ENCODE measurements around the gene SIGLEC9.

The SIGLEC9 gene

DNA sequence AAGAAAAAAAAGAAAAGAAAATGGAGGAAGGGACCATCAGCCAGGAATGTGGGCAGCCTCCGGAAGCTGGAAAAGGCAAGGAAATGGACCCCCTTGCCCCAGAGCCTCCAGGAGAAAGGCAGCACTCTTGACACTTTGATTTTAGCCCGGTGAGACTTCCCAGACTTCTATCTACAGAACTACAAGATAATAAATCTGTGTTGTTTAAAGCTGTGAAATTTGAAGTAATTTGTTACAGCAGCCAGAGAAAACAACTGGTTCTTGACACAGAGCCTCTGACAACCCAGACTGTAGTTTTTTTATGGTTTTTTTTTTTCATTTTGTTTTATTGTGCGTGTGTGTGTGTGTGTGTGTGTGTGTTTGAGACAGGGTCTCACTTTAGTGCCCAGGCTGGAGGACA lies 24.1 kb upstream of the SIGLEC9 start:
- peaks cover 42% of the 10 kb centered on the region for H3K4me1 Mint-ChIP-seq
- no peak overlapping the region for H3K27ac Mint-ChIP-seq (ENCODE audit: low read depth)
- no peaks in the 10 kb centered on the region for H3K9me3 Mint-ChIP-seq
- ATAC-seq (replicated peaks; ENCODE audit: extremely low read depth, poor library complexity, severe bottlenecking), result no peak
- H3K4me3 Mint-ChIP-seq, result no peak overlapping the region
- no peaks in the 10 kb centered on the region for H3K27me3 Mint-ChIP-seq
- peaks cover 33% of the 10 kb centered on the region for H3K36me3 Mint-ChIP-seq (ENCODE audit: insufficient read depth)
- DNase-seq (ENCODE audit: low spot score in 2 of 2), result no peak

DNA sequence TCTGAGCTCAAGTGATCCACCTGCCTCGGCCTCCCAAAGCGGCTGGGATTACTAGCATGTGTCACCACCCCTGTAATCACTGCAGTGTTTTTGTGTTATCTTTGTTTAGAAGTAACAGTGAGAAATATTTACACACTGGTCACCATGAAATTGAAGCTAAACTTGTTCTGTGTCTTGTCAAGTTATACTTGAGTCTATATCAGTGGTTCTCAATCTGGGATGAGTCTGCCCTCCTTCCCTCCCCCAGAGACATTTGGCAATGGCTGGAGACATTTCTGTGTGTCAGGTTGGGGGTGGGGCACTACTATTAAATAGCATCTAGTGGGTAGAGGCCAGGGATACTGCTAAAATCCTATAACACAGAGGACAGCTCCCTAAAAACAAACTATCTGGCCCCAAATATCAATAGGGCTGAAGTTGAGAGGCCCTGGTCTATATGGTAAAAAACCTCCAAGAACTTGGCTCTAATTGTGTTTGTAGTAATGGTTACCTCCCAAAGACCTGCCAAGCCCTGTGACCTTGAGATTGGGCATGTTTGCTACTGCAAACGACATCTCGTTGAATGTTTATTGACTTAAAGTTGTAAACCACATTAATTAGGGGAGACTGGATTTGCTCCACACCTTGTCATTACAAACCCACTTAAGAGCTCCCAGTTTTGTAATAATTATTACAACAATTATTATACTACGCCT lies 23.4 kb upstream of the SIGLEC9 start:
- H3K4me1 Mint-ChIP-seq, result peaks cover 49% of the 10 kb centered on the region
- no peaks in the 10 kb centered on the region for H3K9me3 Mint-ChIP-seq
- H3K27ac Mint-ChIP-seq (ENCODE audit: low read depth), result no peak overlapping the region
- H3K4me3 Mint-ChIP-seq, result no peak overlapping the region
- H3K27me3 Mint-ChIP-seq, result no peaks in the 10 kb centered on the region
- no peak for DNase-seq (ENCODE audit: low spot score in 2 of 2)
- H3K36me3 Mint-ChIP-seq (ENCODE audit: insufficient read depth), result peaks cover 33% of the 10 kb centered on the region
- ATAC-seq (replicated peaks; ENCODE audit: extremely low read depth, poor library complexity, severe bottlenecking), result no peak

DNA sequence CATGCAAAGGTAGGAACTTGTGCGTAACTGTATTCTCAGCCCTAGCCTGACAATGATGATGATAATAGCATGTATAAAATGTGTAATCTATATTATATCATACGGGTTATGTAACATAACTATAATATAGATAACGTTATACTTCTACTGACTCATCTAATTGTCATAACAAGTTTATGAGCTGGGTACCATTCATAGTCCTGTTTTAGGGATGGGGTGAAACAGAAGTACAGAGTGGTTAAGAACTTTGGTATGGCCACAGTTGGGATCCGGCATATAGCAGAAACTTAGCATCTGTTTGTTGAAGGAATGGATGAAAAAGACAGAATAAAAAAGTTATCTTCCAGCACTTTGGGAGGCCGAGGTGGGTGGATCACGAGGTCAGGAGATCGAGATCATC lies 21.7 kb upstream of the SIGLEC9 start:
- no peaks in the 10 kb centered on the region for H3K27me3 Mint-ChIP-seq
- ATAC-seq (replicated peaks; ENCODE audit: extremely low read depth, poor library complexity, severe bottlenecking), result no peak
- peak overlapping the region; percentile 48 for H3K27ac Mint-ChIP-seq (ENCODE audit: low read depth)
- no peak for DNase-seq (ENCODE audit: low spot score in 2 of 2)
- peaks cover 34% of the 10 kb centered on the region for H3K36me3 Mint-ChIP-seq (ENCODE audit: insufficient read depth)
- H3K9me3 Mint-ChIP-seq, result no peaks in the 10 kb centered on the region
- no peak overlapping the region for H3K4me3 Mint-ChIP-seq
- H3K4me1 Mint-ChIP-seq, result peaks cover 52% of the 10 kb centered on the region

DNA sequence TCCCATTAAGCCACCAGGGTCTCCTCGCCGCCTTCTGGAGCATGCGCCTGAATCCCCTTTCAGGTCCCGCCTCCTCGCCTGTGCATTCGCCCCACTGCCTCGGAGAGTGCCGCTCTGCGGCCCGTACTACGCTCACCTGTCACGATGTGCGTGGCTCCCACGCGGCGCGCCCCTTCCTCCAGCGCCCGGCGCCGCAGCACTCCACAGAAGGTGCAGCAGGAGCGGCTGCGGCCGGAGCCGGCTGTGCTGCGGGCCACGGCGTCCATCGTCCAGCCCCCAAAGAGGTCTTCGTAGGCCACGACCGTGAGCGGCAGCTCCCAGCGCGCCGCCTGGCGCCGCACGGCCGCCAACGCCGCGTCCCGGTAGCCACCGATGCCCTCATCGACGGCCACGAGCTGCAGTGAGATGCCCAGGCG lies 20.8 kb upstream of the SIGLEC9 start:
- H3K27ac Mint-ChIP-seq (ENCODE audit: low read depth), result no peak overlapping the region
- H3K9me3 Mint-ChIP-seq, result no peaks in the 10 kb centered on the region
- H3K4me3 Mint-ChIP-seq, result no peak overlapping the region
- no peak for ATAC-seq (replicated peaks; ENCODE audit: extremely low read depth, poor library complexity, severe bottlenecking)
- peaks cover 61% of the 10 kb centered on the region for H3K4me1 Mint-ChIP-seq
- no peaks in the 10 kb centered on the region for H3K27me3 Mint-ChIP-seq
- DNase-seq (ENCODE audit: low spot score in 2 of 2), result no peak
- peaks cover 39% of the 10 kb centered on the region for H3K36me3 Mint-ChIP-seq (ENCODE audit: insufficient read depth)

DNA sequence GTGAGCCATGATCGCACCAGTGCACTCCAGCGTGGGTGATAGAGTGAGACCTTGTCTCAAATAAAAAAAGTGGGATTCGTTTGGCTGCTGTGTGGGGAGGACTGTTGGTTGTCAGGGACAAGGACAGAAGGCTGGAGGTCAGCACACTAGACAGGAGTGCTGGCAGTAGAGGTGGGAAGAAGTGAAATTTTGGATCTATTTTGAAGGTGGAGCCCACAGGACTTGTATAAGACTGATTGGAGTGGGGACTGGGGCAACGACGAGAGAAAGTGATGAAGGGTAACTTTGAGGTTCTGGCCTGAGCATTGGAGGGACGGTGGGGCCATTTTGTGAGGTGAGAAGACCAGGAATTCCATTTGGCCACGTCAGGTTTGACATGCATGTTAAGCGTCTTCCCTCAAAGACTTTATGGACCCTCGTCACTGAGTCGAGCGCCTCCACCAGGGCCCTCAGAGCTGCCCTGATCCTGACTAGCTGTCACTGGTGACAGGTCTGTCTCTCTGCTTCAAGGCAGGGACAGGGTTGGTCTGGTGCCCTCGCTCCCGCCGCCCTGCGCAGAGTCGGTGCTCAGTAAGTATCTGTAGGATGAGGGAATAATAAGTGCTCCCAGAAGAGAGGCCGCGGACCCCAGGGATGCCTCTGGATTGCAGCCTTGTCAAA lies 17.2 kb upstream of the SIGLEC9 start:
- DNase-seq (ENCODE audit: low spot score in 2 of 2) (no peak), ATAC-seq (replicated peaks; ENCODE audit: extremely low read depth, poor library complexity, severe bottlenecking) (no peak)
- Mint-ChIP-seq H3K4me1 (peaks cover 49% of the 10 kb centered on the region), H3K4me3 (peak overlapping the region; percentile 90), H3K9me3 (no peaks in the 10 kb centered on the region), H3K27ac (ENCODE audit: low read depth) (peak overlapping the region; percentile 98), H3K27me3 (no peaks in the 10 kb centered on the region), H3K36me3 (ENCODE audit: insufficient read depth) (peaks cover 27% of the 10 kb centered on the region)

DNA sequence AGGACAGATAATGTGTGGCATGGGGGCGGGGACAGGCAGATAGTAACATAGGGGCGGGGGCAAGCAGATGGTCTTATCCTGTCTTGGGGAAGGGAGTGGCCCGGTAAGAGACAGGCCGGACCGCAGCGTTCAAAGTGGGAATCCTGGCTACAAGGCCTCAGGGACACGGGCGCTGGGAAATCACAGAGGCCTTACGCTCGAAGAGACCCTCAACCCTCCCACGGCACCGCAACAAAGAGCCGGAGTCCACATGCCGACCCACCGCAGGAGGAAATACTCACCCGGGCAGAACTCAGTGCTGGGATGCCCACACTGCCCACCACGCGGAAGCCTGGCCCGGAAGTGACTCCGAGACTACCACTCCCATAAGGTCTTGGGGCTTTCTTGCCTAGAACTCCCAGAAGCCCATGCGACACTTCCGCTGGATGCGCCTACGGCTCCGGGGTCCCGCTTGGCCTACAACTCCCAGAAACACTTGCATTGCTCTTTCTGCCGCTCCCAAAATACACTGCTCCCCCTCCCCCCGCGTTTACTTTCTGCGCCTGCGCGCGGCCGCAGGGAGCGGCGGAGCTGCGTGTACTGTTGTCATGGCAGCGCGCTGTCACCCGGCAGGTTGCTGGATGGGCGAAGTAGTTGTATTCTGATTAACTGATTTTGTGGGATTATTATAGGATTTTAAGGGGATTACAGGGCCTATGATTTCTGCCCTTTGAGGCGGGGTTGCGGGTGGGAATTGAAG lies 16.5 kb upstream of the SIGLEC9 start, which contains the start of gene CTU1:
Gene CTU1, minus strand, starts transcription at position 344 of the 739 bp plus-strand sequence. CDS start 3,840 bp downstream, outside the sequence.
- Mint-ChIP-seq H3K4me3 (peak within 1 kb of the TSS; percentile 90), H3K9me3 (no peaks in the 10 kb centered on the region), H3K4me1 (peaks cover 44% of the 10 kb centered on the region), H3K36me3 (ENCODE audit: insufficient read depth) (peaks cover 22% of the 10 kb centered on the region), H3K27ac (ENCODE audit: low read depth) (peak within 1 kb of the TSS; percentile 98), H3K27me3 (no peaks in the 10 kb centered on the region)
- peak; percentile 100 for ATAC-seq (replicated peaks; ENCODE audit: extremely low read depth, poor library complexity, severe bottlenecking)
- DNase-seq (ENCODE audit: low spot score in 2 of 2), result peak; percentile 90 to 98

DNA sequence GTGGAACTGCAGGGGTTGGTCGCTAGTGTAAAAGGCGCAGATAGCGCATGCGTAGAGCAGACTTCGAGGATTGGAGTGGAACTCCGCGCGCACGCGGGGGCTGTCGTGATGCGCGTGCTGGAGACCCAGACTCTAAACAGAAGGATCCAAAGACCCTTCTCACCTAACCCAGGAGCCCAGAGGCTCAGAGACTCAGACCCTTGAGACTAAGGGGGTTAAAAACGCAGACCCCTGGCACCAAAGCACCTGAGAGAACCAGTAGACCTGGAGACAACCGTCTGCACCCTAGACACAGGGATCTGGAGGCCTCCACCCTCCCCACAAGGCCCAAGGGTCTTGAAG lies 15.9 kb upstream of the SIGLEC9 start:
- H3K9me3 Mint-ChIP-seq, result no peaks in the 10 kb centered on the region
- peak overlapping the region; percentile 90 for H3K4me3 Mint-ChIP-seq
- ATAC-seq (replicated peaks; ENCODE audit: extremely low read depth, poor library complexity, severe bottlenecking) (peak; percentile 33), DNase-seq (ENCODE audit: low spot score in 2 of 2) (no peak)
- H3K27ac Mint-ChIP-seq (ENCODE audit: low read depth), result peak overlapping the region; percentile 98
- no peaks in the 10 kb centered on the region for H3K27me3 Mint-ChIP-seq
- H3K4me1 Mint-ChIP-seq, result peaks cover 44% of the 10 kb centered on the region
- H3K36me3 Mint-ChIP-seq (ENCODE audit: insufficient read depth), result peaks cover 18% of the 10 kb centered on the region

DNA sequence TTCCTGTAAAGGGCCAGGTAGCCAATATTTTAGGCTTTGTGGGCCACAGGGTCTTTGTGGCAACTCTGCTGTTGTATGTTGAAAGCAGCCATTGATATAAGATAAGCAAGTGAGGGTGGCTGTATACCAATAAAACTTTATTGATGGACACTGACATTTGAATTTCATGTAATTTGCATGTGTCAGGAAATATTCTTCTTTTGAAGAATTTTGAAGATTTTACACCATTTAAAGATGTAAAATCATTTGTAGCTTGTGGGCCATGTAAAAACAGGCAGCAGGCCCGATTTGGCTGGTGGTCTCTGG lies 14.1 kb upstream of the SIGLEC9 start:
- H3K36me3 Mint-ChIP-seq (ENCODE audit: insufficient read depth), result peaks cover 12% of the 10 kb centered on the region
- no peak for DNase-seq (ENCODE audit: low spot score in 2 of 2)
- no peaks in the 10 kb centered on the region for H3K9me3 Mint-ChIP-seq
- peaks cover 32% of the 10 kb centered on the region for H3K4me1 Mint-ChIP-seq
- H3K27ac Mint-ChIP-seq (ENCODE audit: low read depth), result no peak overlapping the region
- ATAC-seq (replicated peaks; ENCODE audit: extremely low read depth, poor library complexity, severe bottlenecking), result no peak
- no peak overlapping the region for H3K4me3 Mint-ChIP-seq
- H3K27me3 Mint-ChIP-seq, result no peaks in the 10 kb centered on the region

DNA sequence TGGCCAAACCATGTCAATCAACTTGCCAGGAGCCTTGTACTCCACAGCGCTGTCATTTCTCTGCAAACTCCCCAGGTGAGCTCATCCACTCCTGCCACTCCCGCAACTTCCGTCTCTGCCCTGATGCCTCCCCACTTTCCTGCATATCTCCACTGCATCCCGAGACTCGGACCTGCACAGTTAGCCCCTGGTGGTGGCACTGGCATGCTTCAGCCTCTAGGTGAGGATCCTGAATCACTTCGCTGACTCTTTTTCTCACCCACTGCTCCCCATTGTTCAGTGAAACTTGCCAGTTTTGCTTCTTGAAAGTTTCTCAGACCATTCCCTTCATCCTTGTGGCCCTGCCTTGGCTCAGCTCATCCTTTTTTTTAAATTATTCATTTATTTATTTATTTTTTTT lies 13.1 kb upstream of the SIGLEC9 start:
- Mint-ChIP-seq H3K4me3 (no peak overlapping the region), H3K27ac (ENCODE audit: low read depth) (no peak overlapping the region)
- ATAC-seq (replicated peaks; ENCODE audit: extremely low read depth, poor library complexity, severe bottlenecking), result no peak

DNA sequence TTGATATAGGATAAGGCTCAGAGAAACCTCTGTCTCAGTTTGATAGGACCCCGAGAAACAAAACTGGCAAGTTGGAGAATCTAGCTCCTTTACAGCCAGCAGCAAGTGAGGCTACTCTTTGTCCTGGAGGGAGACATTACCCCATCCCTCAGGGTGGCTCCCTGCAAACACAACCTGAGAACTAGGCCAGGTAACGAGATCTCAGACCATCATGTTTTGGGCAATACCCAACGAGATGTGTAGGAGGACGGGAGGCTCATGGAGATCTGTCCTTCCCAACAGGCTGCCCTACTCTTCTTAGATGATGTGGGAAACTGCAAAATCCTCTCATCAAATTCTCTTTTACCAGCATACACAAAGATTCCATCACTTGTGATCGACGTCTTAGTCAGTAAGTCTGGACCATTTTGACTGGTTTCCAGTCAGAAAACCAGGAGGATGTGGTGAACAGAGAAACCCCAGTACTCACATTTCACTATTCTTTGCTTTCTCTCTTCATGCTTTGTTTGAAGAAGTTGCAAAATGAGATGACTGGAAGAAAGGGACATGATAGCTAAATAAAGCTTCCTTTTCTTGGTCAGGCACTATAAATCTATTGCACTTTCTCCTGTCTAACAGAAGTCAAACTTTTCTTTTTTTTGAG lies 10.5 kb upstream of the SIGLEC9 start:
- ATAC-seq (replicated peaks; ENCODE audit: extremely low read depth, poor library complexity, severe bottlenecking), result peak; percentile 67
- H3K27ac Mint-ChIP-seq (ENCODE audit: low read depth), result no peak overlapping the region

More for the DNA sequence above, 13.1 kb upstream of the SIGLEC9 start:
- Mint-ChIP-seq H3K27me3 (no peaks in the 10 kb centered on the region), H3K4me1 (peaks cover 23% of the 10 kb centered on the region), H3K36me3 (ENCODE audit: insufficient read depth) (peaks cover 12% of the 10 kb centered on the region), H3K9me3 (no peaks in the 10 kb centered on the region)
- no peak for DNase-seq (ENCODE audit: low spot score in 2 of 2)

DNA sequence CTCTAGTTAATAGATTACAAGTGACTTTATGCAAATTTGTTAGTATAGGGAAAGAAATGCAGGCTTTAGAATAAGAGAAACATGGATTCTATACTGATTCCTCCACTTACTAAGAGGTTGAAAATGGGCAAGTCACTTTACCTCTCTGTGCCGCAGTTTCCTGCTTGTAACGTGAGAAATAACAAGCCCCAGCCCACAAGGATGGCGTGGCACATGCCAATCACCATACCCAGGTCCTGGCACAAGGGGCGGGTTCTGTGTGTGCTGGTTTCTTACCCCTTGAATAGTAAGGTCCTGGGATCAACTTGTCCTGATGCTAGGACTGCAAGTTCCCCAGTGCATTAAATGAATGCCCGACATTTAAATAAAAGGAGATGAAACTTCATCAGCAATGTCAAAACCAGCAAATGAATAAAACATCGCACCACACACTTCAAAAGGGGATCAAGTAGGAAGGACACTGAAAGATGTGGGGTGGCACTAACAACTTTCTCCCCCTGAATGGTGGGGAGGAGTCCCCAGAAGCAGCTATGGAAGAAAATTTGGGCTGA lies 7.9 kb upstream of the SIGLEC9 start:
- H3K4me1 Mint-ChIP-seq, result peaks cover 19% of the 10 kb centered on the region
- peak overlapping the region; percentile 46 for H3K27ac Mint-ChIP-seq (ENCODE audit: low read depth)
- no peaks in the 10 kb centered on the region for H3K27me3 Mint-ChIP-seq
- no peak for DNase-seq (ENCODE audit: low spot score in 2 of 2)
- H3K4me3 Mint-ChIP-seq, result peak overlapping the region; percentile 37
- ATAC-seq (replicated peaks; ENCODE audit: extremely low read depth, poor library complexity, severe bottlenecking), result peak; percentile 89
- no peaks in the 10 kb centered on the region for H3K9me3 Mint-ChIP-seq
- H3K36me3 Mint-ChIP-seq (ENCODE audit: insufficient read depth), result peaks cover 1% of the 10 kb centered on the region

More for the DNA sequence above, 10.5 kb upstream of the SIGLEC9 start:
- no peak for DNase-seq (ENCODE audit: low spot score in 2 of 2)
- Mint-ChIP-seq H3K9me3 (no peaks in the 10 kb centered on the region), H3K36me3 (ENCODE audit: insufficient read depth) (peaks cover 1% of the 10 kb centered on the region), H3K4me3 (peak overlapping the region; percentile 48), H3K27me3 (no peaks in the 10 kb centered on the region), H3K4me1 (peaks cover 6% of the 10 kb centered on the region)

DNA sequence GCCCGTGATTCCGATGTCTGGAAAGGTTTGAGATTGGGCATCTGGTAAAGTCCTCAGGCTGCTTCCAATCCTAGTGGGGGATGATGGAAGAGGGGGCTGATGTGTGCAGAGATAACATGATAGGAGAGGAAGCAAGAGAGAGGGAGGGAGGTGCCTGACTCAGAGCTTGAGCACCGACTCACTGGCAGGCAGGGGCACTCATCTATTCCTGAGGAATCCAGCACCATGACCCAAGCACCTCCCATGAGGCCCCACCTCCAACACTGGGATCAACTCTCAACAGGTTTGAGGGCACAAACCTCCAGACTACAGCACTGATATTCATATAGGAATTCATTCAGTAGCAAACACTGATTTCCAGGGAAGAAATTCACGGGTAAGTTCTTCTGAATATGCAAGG lies 5.6 kb upstream of the SIGLEC9 start:
- DNase-seq (ENCODE audit: low spot score in 2 of 2) (no peak), ATAC-seq (replicated peaks; ENCODE audit: extremely low read depth, poor library complexity, severe bottlenecking) (no peak)
- Mint-ChIP-seq H3K27me3 (no peaks in the 10 kb centered on the region), H3K36me3 (ENCODE audit: insufficient read depth) (peaks cover 3% of the 10 kb centered on the region), H3K27ac (ENCODE audit: low read depth) (peak overlapping the region; percentile 42), H3K9me3 (no peaks in the 10 kb centered on the region), H3K4me3 (no peak overlapping the region), H3K4me1 (peaks cover 42% of the 10 kb centered on the region)
